NCI-H2081 treated with DMSO at 0.1 percent for 48 hours (cell line): ENCODE data around the gene GTPBP10.

Experiments used
- DNase-seq: peaks from one replicate; lab custom pipeline; 2025; lab: John Stamatoyannopoulos, UW

GTPBP10 gene

DNA sequence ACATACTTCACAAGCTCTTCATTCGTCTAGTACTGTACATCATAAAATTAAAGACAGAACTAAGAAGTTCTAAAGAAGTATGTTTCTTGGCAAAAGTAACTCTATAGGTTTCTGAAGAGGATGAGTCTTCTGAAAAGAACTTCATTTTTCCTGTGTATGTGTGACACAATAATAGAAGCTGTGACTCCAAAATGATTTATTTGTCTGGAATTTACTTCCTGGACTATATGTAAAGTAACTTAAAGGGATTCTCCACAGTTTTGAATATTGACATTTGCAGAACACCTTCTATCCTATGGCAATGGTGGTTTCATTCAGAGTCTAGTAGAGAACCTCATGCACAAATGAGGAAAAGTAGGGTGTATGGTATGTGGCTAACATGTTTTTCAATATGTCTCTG is 36.9 kb downstream of the GTPBP10 start:
- DNase-seq, result no peak

DNA sequence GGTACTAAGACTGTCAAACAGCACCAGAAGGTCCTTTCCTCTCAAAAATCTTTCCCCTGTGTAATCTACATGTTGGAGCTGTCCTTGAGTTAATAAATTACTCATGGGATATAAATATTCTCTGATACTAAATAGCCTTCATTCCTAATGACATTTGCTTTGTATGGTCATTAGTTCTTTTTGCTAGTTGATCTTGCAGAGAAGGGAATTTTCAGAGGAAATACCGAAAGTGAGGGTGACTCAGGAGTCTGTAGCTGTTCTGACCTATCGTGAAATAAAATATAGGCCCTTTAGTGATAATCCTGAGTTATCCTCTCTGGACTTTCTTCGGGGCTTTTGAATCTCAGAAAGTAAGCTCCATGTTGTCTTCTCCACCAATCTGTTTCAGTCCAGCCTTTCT is 37.3 kb downstream of the GTPBP10 start:
- DNase-seq, result no peak

DNA sequence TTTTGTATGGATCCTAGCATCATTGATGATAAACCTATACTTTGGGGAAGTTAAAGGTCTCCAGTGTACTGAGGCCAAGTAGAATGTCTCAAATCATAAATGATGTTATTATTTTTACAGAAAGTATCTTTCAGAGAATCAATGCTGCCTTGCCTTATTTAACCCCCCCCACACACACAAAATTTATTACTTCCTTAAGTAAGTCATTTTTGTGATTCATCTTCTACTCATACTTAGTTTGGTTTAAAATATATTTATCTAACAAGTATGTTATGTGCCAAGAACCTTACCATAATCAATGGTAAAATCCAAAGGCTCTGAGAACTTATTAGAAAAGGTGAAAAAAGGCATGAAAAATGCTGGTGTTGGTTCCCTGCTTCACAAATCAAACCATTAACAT is 37.9 kb downstream of the GTPBP10 start:
- DNase-seq, result no peak

DNA sequence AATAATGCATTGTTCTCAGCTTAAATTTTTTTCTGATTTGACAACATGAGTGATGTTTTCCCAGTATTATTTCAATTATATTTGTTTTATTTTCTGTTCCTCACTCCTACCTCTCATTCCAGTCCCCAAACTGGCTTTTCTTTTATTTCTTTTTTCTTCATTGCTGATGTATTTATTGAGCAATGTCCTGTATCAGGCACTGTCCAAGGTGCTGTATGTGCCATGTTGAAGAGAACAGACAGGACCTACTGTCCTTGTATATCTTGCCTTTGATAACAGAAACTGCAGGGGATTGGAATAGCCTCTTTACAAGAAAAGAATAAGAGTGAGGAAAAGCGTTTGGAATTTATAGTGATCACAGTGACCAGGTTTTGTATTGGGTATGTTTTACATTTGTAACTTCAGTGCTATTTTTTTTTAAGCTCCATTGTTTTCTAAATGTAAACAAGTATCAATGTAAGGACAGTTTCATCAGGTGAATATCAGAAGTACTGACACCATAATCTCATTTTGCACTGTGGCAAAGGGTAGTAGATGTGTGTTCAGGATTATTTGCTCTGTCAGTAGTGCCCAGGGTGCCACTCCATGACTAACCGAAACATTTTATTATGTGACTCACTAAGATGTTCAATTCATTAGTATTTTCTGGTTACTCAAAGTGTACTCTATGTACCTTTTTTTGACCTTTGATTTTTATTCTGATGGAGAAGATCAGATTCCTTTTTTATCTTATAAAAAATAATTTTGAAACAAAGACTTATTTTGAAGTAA is 41.1 kb downstream of the GTPBP10 start:
- no peak for DNase-seq

DNA sequence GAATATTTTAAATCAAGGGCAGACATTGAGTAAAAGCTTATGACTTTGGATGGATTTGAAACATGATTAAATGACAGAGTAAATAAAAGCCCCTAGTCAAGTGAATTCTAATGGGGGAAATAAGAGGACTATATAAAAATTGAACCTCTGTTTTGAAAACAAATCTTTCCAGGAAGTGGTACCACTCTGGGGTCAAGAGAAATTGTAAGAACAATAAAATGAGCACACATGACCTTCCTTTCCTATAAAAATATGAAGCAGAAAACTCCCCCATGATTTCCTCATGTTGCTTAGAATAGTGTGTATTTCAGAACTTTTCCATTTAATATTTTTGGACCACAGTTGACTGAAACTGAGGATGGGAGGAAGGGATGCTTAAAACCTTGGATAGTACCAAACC is 44.4 kb downstream of the GTPBP10 start:
- DNase-seq, result no peak

DNA sequence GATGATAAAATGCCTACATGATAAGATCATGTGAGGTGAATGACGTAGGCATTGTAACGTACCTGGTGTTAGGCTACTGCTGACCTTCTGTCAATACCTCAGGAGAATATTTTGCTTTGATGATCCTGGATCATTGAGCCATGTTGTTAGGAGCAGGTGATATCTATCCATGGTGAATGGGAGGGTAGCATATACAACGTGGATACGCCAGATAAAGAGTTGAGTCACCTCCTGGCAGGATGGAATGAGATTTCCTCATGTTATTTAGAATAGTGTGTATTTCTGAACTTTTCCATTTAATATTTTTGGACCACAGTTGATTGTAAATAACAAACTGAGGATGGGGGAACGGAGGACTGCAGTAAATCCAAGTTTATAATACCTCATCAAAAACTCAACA is 45.0 kb downstream of the GTPBP10 start:
- no peak for DNase-seq

DNA sequence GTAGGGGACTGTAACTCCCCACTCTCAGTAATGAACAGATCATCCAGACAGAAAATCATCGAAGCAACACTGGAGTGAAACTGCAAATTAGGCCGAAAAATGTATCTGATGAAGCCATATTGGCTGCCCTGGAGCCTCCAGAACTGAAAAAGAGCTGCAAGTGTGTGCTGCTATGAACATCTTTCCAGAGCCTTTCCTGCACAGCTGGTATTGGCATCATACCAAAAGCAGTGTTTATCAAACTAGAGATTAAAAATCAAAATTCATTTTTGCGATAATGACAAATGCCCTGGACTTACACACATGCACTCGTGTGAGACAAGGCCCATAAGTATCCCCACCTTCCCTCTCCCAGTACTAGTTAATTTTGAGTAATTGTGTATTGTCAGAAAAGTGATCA is 49.9 kb downstream of the GTPBP10 start:
- no peak for DNase-seq

DNA sequence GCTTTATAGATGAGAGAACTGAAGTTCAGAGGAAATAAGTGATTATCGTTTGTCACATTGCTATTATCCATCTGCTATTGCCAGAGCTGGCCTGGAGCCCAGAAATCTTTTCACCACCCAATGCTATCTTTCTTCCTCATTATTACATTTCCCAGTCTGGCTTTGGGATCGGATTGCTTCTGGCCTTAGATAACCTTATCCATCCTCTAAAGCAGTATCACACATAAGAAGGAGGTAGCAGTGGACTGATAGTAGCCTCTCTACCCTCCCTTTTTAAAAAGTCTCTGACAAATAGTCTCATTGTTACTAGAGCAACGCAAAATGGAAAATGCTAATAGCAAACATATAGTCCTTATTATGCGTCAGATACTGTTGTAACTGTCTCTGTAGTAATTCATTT is 55.5 kb downstream of the GTPBP10 start:
- peak; percentile 82 for DNase-seq

DNA sequence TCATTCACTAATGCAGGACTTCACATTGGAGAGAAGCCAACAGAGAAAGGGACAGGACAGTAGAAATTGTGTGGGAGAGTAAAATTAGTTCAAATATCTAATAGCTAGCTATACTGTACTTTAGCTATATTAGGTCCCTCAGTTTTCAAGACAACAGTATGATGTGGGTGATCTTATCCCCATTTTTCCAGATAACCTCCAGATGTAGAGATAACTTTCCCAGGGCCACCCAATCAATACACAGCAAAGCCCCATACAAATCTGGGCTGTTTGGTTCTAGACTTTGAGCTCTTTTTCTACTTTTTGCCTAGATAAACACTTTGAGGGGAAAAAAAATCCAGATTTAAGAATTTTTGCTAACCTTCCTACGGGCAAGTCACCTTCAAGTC is 56.3 kb downstream of the GTPBP10 start:
- DNase-seq, result no peak

DNA sequence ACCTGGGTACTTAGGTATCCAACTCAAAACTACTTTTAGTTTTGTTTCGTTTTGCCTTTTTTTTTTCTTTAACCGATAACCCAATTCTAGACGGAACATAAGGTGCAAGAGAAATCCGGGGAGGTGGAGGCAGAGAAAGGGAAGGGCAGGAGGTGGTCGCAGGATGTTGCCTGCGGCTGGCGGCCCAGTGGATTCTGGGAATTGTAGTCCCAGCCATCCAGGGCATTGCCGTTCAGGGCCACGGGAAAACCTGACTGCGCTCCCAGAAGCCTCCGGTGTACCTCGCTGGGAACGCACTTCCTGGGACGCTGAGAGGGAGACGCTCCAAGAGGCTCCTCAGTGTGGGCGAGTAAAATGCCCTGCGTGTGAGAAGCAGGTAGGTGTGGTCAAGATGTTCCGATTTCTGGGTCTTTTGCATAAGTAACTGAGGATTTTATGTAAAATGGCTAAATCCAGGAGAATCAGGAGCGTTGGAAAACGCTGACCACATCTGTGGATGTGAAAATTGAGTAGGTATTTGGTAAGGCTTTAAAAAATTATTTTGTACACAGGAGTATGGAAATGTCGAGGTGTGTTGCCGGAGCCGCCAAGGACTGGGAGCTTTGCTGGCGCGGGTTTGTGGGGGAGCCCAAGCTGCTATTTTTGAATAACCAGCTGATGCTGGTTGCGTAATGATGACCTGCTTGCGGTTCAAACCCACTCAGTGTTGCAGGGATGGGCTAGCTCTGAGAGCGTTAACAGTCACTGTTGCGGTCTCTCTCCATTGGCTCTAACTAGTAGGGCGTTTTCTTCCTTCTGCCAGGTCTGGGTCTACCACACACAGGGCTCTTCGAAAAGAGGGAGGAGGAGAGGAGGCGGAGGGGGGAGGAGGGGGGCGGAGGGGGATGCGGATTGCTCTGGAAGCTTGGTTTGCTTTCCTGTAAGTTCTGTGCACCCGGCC is 56.9 kb downstream of the GTPBP10 start, which contains the start of gene CLDN12:
CLDN12 (plus strand) TSS at position 288 of the 940 bp plus-strand sequence. CDS start 9,216 bp downstream, outside the sequence.
- DNase-seq, result peak; percentile 80

DNA sequence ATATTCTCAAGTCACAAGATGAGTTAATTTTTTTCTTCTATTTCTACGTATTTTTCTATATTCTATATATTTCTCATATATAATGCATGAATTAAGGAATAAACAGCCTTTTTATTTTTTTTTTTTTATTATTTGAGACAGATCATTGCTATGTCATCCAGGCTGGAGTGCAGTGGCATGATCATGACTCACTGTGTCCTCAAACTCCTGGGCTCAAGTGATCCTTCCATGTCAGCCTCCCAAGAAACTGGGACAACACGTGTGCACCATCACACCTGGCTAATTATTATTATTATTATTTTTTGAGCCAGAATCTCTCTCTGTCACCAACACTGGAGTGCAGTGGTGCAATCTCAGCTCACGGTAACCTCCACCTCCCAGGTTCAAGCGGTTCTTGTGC is 58.3 kb downstream of the GTPBP10 start:
- DNase-seq, result no peak

DNA sequence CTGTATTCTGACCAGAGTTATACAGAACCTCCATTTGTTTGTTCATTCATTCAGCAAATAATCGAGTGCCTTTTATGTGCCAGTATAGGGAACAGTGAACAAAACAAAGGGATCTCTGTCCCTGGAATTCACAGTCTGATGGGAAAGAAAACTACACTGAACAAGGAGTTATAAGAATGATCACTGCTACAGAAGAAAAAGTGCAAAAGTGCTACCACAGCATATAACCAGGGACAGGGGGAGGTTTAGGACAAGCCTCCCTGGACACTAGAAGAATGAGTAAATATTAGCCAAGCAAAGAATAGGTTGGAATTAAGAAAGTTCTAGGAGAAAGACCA is 60.9 kb downstream of the GTPBP10 start:
- no peak for DNase-seq

DNA sequence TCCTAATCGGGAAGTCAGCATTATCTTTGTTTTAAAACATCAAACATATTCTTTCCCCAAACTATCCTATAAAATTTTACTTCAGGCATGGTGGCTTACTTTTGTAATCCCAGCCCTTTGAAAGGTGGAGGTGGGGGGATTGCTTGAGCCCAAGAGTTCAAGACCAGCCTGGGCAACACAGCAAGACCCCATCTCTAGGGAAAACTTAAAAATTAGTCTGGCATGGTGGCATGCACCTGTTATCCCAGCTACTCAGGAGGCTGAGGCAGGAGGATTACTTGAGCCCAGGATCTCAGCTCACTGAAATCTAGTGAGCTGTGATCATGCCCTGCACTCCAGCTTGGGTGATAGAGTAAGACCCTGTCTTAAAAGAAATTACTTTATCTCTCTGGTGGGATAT is 61.6 kb downstream of the GTPBP10 start:
- DNase-seq, result no peak

DNA sequence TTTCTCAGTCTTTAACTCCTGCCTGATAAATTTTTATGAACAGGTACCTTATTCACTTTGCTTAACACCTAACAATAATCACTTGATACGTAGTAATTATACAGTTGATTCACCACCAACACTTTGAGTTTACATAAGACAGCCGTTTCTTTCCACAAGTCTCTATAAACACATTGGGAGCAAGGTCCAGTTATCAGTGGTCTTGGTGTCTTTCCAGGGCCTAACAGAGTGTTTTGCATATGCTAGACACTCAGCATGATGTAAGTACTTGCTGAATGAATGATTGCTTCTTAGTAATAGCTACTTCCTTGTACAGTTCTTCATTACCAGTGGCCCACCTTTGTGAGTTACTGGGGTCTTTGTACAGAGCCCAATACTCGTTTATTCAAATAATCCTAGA is 63.2 kb downstream of the GTPBP10 start:
- DNase-seq, result no peak

DNA sequence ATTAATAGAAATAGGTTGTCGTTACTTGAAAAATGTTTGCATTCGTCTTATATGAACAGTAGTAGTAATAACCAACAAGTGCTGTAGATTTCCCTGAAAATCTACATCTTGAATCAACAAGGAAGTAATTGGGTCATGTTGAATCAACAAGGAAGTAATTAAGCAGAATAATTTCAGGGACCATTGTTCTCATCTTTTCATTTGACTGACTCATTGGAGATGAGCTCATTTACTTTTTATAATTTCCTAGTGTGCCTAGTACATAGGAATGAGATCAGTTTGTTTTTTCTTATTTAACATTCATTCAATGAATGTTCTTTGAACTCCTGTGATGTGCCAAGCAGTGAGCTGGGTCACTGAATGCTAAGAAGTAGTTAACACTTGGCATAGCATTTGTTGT is 65.0 kb downstream of the GTPBP10 start:
- DNase-seq, result peak; percentile 7

DNA sequence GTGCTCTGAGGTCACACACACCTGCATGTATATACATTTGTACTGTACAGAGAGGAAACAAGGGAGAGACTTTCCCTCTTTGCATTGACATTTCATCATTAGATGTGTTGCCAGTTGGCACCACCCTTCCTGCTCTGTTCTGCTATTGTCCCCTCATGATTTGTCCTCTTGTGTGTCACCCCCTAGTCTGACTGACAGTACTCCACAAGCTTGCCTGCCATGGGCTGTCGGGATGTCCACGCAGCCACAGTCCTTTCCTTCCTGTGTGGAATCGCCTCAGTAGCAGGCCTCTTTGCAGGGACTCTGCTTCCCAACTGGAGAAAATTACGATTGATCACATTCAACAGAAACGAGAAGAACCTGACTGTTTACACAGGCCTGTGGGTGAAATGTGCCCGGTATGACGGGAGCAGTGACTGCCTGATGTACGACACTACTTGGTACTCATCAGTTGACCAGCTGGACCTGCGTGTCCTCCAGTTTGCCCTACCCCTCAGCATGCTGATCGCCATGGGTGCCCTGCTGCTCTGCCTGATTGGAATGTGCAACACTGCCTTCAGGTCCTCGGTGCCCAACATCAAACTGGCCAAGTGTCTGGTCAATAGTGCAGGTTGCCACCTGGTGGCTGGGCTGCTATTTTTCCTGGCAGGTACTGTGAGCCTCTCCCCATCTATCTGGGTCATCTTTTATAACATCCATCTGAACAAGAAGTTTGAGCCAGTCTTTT is 66.1 kb downstream of the GTPBP10 start:
- DNase-seq, result no peak

DNA sequence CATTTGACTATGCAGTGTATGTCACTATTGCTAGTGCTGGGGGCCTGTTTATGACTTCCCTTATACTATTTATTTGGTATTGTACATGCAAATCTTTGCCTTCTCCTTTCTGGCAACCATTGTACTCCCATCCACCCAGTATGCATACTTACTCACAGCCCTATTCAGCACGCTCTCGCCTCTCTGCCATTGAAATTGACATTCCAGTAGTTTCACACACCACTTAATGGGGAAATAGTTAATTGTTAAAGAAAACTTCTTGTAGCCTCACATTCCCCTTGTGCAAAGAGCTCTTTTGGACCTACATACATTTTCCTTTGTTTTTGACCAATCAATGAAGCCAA is 66.6 kb downstream of the GTPBP10 start:
- DNase-seq, result no peak

DNA sequence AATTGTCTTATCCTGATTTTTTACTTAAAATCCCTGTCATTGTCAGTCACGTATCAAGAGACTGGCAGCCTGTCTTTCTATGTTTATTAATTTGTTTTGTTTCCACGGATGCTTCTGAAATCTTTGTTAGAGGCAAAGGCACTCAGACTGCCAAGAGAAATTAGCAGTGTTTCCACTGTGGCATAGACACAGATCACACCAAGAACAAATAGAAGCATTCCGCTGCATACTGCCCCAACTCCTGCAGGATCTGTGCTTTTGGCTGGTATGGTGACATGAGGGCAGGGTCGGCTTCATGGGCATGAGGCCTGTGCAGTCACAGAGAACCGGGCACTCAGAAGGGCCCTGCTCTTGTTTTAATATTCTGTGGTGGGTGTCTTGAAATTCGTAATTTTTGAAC is 75.1 kb downstream of the GTPBP10 start:
- no peak for DNase-seq

DNA sequence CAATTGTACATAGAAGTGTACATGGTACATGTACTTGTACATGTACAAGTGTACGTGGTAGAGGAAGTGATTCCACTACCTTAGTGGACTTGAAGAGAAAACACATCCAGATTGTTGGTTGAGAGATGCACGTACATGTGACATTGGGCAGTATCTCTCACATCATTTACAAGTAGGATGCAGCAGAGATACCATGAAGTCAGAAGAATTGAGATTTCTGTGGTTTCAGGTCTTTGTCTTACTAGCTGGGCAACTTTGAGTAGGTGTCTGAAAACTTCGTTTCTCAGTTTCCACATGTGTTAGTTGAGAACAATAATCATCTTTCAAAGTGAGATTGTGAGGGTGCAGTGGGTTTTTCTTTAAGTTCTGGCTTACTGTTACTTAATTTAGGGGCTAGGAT is 78.2 kb downstream of the GTPBP10 start:
- no peak for DNase-seq

DNA sequence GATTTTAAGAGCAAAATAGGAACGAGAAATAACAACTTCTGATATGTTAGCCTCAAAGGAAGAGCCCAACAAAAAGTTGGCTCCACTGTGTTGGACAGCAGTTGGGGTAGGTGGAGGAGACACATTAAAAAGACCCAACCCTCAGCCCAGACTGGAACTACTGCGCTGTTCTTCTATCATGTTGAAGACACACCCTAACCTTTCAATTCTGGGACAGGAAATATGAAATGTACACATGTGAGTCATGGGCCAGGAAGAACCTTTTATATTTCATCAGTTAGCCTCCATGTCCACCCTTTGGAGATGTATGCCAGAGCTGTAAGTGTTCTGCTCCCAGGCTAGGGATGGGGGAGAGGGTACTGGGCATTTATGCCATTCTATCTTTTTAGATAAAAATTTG is 78.9 kb downstream of the GTPBP10 start:
- DNase-seq, result no peak

DNA sequence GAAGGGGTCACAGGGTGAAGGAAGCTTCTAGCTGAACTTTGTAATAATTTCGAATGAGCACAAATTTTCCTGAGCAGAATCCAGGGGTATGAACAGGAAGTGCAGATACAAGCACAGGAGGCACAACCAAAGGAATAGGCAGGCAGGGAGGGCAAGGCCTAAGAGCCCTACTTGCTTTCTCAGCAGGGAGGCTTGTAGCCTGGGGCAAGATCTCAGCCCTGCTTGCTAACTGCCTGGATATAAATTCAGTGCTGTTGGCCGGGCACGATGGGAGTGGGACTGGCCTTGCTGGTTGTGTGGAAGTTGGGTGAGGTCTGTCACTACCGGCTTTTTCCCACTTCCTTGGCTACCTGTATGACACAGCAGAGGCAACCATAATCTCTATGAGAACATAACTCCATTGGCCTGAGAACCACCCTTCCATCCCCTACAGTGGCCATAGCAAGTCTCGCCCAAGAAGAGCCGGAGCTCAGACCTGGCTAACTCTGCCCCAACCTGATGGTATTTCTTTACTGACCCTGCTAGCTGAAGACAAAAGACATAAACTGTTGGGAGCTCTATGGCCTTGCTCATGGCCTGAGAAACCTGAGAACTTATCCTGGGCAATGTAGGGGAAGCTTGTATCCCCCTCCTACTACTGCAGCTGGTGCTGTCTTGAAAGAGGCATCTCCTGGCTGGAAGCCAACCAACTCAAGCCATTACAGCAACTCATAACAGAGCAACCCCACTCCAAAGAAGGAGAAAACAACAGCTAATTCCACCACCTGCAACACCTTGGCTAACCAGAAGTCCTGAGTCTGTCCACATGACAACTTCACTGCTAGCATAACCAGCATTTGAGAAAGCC is 84.3 kb downstream of the GTPBP10 start:
- DNase-seq, result no peak

DNA sequence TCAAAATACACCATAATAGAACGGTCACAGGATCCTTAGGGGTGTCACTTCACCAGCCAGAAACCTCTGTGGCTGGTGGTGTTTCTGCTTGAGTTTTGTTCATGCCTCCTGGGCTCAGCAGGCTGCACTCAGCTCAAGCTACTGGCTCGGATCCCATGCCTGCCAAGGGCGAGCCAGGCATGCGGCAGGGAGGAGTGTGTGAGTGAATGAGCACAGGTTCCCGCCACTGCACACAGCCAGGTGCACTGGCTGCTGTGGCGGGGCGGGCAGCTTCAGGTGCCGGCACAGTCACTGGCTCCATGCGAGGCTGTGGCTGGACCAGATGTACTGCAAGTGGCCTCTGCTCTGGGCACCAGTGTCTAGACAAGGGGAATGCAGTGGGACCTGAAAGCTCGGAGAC is 86.2 kb downstream of the GTPBP10 start:
- DNase-seq, result no peak
